Heart right ventricle (tissue), 16 donors: ENCODE results near the gene WAPL. TPM values are rescaled to one million over a fixed set of nuclear protein-coding genes. Genes with fewer than 3 reads are reported as not detected.

Experiments
- ATAC-seq, 8 donors: fragments of 200-7000 bp; cut with Tn5 transposase; one replicate each; pipeline ENCODE4 v1.9.1; 2020; ENCODE audit warnings: mild to moderate bottlenecking in 8 of 8, moderate library complexity in 8 of 8, moderate number of reproducible peaks in 1 of 8
- DNase-seq, 2 donors: peaks; one replicate each; pipeline ENCODE4 v3.0.0-alpha.2; 2020
- H3K27ac ChIP-seq, 10 donors: fragments of 200-600 bp; sonication (generic) in 2 of 10; one replicate each; pipeline versions ENCODE4 v1.5.0 to v1.8.0; 2020 to 2022; ENCODE audit warnings: mild to moderate bottlenecking in 3 of 10
- H3K27me3 ChIP-seq, 7 donors: fragments of 200-600 bp; one replicate each; pipeline ENCODE4 v1.8.0; 2021 to 2022; ENCODE audit warnings: mild to moderate bottlenecking in 2 of 7
- H3K36me3 ChIP-seq, 9 donors: fragments of 200-600 bp; sonication (generic) in 1 of 9; one replicate each; pipeline versions ENCODE4 v1.5.0 to v1.8.0; 2020 to 2022; ENCODE audit warnings: mild to moderate bottlenecking in 2 of 9
- H3K4me1 ChIP-seq, 9 donors: fragments of 200-600 bp; sonication (generic) in 1 of 9; one replicate each; pipeline versions ENCODE4 v1.5.0 to v1.8.0; 2020 to 2022; ENCODE audit warnings: mild to moderate bottlenecking in 4 of 9
- H3K4me3 ChIP-seq, 10 donors: fragments of 200-600 bp; sonication (generic) in 2 of 10; one replicate each; pipeline versions ENCODE4 v1.5.0 to v1.8.0; 2020 to 2022; ENCODE audit warnings: mild to moderate bottlenecking in 7 of 10, moderate library complexity in 2 of 10
- H3K9me3 ChIP-seq, 11 donors: fragments of 200-600 bp in 10 of 11; sonication (generic) in 2 of 11; one replicate each; pipeline versions ENCODE4 v1.5.0 to v1.8.0; 2013 to 2022; ENCODE audit warnings: mild to moderate bottlenecking in 2 of 11, control low read depth in 1 of 11, moderate library complexity in 1 of 11
- CTCF ChIP-seq, 9 donors: fragments of 200-600 bp; sonication (generic) in 2 of 9; IDR thresholded peaks; one replicate each; pipeline versions ENCODE4 v1.5.0 to v1.8.0; 2021 to 2022; ENCODE audit warnings: antibody characterized with exemption in 9 of 9, mild to moderate bottlenecking in 5 of 9, moderate library complexity in 1 of 9
- WGBS, 2 donors: extraction: QIAGEN DNeasy Blood & Tissue Kit; methylation state at CpG; one replicate each; pipeline ENCODE4 v1.1.7; 2013; ENCODE audit warnings: inconsistent platforms in 1 of 2; 5-methylcytosine and 5-hydroxymethylcytosine counted together
- intact Hi-C, 10 donors: fragments of 100-400 bp; cut with DNase I; formaldehyde crosslinking; loops; one replicate each; pipeline versions ENCODE4 v1.11.1 to v1.14.2; 2022
- polyA plus RNA-seq, 2 donors: library from polyadenylated mRNA; stranded (reverse); fragments of 200-250 nt; gene quantifications; one replicate each; pipeline ENCODE4 v1.2.3, GENCODE V29; 2013
- total RNA-seq, 10 donors: library from RNA; stranded (reverse); fragmentation: NEBNext Ultra II Directional in 3 of 10; extraction: Animal tissue kit (Norgen Biotek cat#: 25700) in 3 of 10; gene quantifications; one replicate each; pipeline versions ENCODE4 v1.2.1 to v1.2.4, GENCODE V29; 2021 to 2023
- donor health status: Arrhythmogenic right ventricular cardiomyopathy.
- donor health status: ischemic (EF 13 %, LVEDD 7.1; RV severe dilation, severe dysfunction).
- donor health status: healthy with polysubstance abuse.
- donor health status: DM: no; HTN: yes; CAD: no.
- donor health status: DM: no; HTN: no; CAD: no.
- donor health status: ischemic (EF 25% LVEDD 6.9; RV normal size, moderate dysfunction).
- donor health status: ischemic (EF 25% LVEDD 5.7; RV mildly dilated, moderate dysfunction).
- donor health status: healthy.
- donor health status: DM: yes; HTN: yes; CAD: no.
- donor health status: Ischemic cardiomyopathy.
- donor health status: ischemic (EF 35%, LVEDD 5.7; RV mildly dilated, moderate dysfunction).
- donor health status: nonischemic (EF 11% LVEDD 7.7; RV severe dilation, severe dysfunction).
- donor health status: DM: yes; HTN: yes; CAD: no.
- donor health status: PGD.
- donor health status: ischemic (EF 29% LVEDD 5.4; RV normal size, mild dysfunction).
- donor health status: nonischemic (EF 23%, LVEDD 6.1; RV moderate dilation, normal function).

The WAPL gene
- total and polyA plus RNA-seq, 12 donors, result 10.0 to 29.5 (median 23.4) TPM

GRCh38 chr10:86483664-86484063, 37.9 kb downstream of the WAPL start:
- Histone ChIP-seq H3K9me3 (no peaks in the 10 kb centered on the region), H3K27me3 (no peaks in the 10 kb centered on the region), H3K4me3 (no peak overlapping the region), H3K27ac (no peak overlapping the region), H3K36me3 (peaks cover 0 to 86% (median 3%) of the 10 kb centered on the region in 9 donors), H3K4me1 (no peaks in the 10 kb centered on the region)
- intact Hi-C loops, result no loop called here
- TF ChIP-seq CTCF (IDR thresholded peaks at IDR 0.05), result no peak
- DNase-seq (no peak), ATAC-seq (no peak)
- WGBS, 2 donors, result 93 to 94% methylated on average over 8 of the region's 8 CpGs

- Histone ChIP-seq H3K27ac (no peak overlapping the region), H3K27me3 (no peaks in the 10 kb centered on the region), H3K4me1 (no peaks in the 10 kb centered on the region), H3K4me3 (no peak overlapping the region), H3K9me3 (no peaks in the 10 kb centered on the region), H3K36me3 (peaks cover 0 to 83% (median 3%) of the 10 kb centered on the region in 9 donors)
- 87 to 92% methylated on average over 1 of the region's 1 CpG for WGBS, 2 donors
- DNase-seq, result no peak
- intact Hi-C loops, result no loop called here
- no peak for TF ChIP-seq CTCF (IDR thresholded peaks at IDR 0.05)
- no peak for ATAC-seq
Measured at GRCh38 chr10:86481761-86482160, 39.8 kb downstream of the WAPL start.

- ATAC-seq, result no peak
- 91 to 92% methylated on average over 1 of the region's 1 CpG for WGBS, 2 donors
- intact Hi-C loops, result no loop called here
- Histone ChIP-seq H3K27me3 (no peaks in the 10 kb centered on the region), H3K36me3 (peaks cover 0 to 84% (median 3%) of the 10 kb centered on the region in 9 donors), H3K27ac (no peak overlapping the region), H3K4me3 (no peak overlapping the region), H3K9me3 (no peaks in the 10 kb centered on the region), H3K4me1 (no peaks in the 10 kb centered on the region)
- no peak for TF ChIP-seq CTCF (IDR thresholded peaks at IDR 0.05)
- no peak for DNase-seq
Measured at GRCh38 chr10:86480571-86480970, 41.0 kb downstream of the WAPL start.

GRCh38 chr10:86472061-86472460, 49.5 kb downstream of the WAPL start:
- Histone ChIP-seq H3K4me3 (no peak overlapping the region), H3K9me3 (no peaks in the 10 kb centered on the region), H3K4me1 (peaks cover 0 to 3% (median 0%) of the 10 kb centered on the region in 9 donors), H3K36me3 (peaks cover 0 to 99% (median 27%) of the 10 kb centered on the region in 9 donors), H3K27ac (no peak overlapping the region), H3K27me3 (no peaks in the 10 kb centered on the region)
- DNase-seq (no peak), ATAC-seq (no peak)
- intact Hi-C loops, result no loop called here
- TF ChIP-seq CTCF (IDR thresholded peaks at IDR 0.05), result no peak
- 62 to 74% methylated on average over 3 of the region's 3 CpGs for WGBS, 2 donors
